Measurements from ENCODE around the gene UBA7. TPM values are rescaled to one million over a fixed set of nuclear protein-coding genes. Genes with fewer than 3 reads are reported as not detected.

UBA7 gene
- total RNA-seq, 1 donor = 22.8 TPM

- no peak overlapping the region for H3K4me3 ChIP-seq (ENCODE audit: low read depth, low read length)
- DNase-seq (ENCODE audit: low read depth) = no peak
- TF ChIP-seq CTCF (IDR thresholded peaks at IDR 0.05; ENCODE audit: insufficient read depth, low read length) = no peak
Measured at GRCh38 chr3:49771340-49771938, 42.3 kb downstream of the UBA7 start.

- no peak overlapping the region for H3K4me3 ChIP-seq (ENCODE audit: low read depth, low read length)
- no peak for DNase-seq (ENCODE audit: low read depth)
- TF ChIP-seq CTCF (IDR thresholded peaks at IDR 0.05; ENCODE audit: insufficient read depth, low read length) = no peak
Measured at GRCh38 chr3:49769926-49770325, 43.8 kb downstream of the UBA7 start.

GRCh38 chr3:49769286-49769915 lies 44.4 kb downstream of the UBA7 start:
- no peak for DNase-seq (ENCODE audit: low read depth)
- no peak overlapping the region for H3K4me3 ChIP-seq (ENCODE audit: low read depth, low read length)
- no peak for TF ChIP-seq CTCF (IDR thresholded peaks at IDR 0.05; ENCODE audit: insufficient read depth, low read length)

- H3K4me3 ChIP-seq (ENCODE audit: low read depth, low read length) = no peak overlapping the region
- DNase-seq (ENCODE audit: low read depth) = no peak
- TF ChIP-seq CTCF (IDR thresholded peaks at IDR 0.05; ENCODE audit: insufficient read depth, low read length) = no peak
Measured at GRCh38 chr3:49763981-49764380, 49.8 kb downstream of the UBA7 start.

- TF ChIP-seq CTCF (IDR thresholded peaks at IDR 0.05; ENCODE audit: insufficient read depth, low read length) = no peak
- no peak for DNase-seq (ENCODE audit: low read depth)
Measured at GRCh38 chr3:49761661-49762060, 52.1 kb downstream of the UBA7 start.

GRCh38 chr3:49759226-49759625 lies 54.5 kb downstream of the UBA7 start:
- H3K4me3 ChIP-seq (ENCODE audit: low read depth, low read length) = no peak overlapping the region
- no peak for TF ChIP-seq CTCF (IDR thresholded peaks at IDR 0.05; ENCODE audit: insufficient read depth, low read length)
- peak; percentile 7 for DNase-seq (ENCODE audit: low read depth)

More at GRCh38 chr3:49761661-49762060, 52.1 kb downstream of the UBA7 start:
- H3K4me3 ChIP-seq (ENCODE audit: low read depth, low read length) = no peak overlapping the region

All from fibroblast of the aortic adventitia (primary cell).